Measurements from ENCODE around the gene TAF4B.

The TAF4B gene

DNA sequence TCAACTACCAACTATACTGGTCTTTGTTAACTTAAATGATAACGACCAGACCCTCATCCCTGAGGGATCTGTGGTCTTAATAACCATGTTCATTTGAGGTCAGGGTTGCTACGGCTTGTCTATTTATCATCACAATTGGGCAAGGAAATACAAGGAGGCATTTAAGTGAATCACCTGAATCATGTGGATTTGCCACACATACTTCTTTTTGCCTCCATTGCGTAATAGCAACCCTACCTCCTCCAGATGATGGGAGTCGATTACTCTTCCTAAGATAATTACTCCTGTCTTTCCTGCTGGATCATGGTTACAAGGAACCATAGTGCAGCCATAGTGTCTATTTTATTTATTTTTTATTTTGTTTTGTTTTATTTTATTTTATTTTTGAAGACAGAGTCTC is 42.2 kb downstream of the TAF4B start:
- Histone ChIP-seq H2AFZ (no peak overlapping the region), H3K9me3 (ENCODE audit: control insufficient read depth, low read length) (no peaks in the 10 kb centered on the region), H3K4me1 (no peaks in the 10 kb centered on the region), H3K4me2 (ENCODE audit: low read length) (no peak overlapping the region), H3K27ac (no peak overlapping the region), H3K36me3 (ENCODE audit: control insufficient read depth, insufficient read depth, low read length) (no peaks in the 10 kb centered on the region), H3K79me2 (no peaks in the 10 kb centered on the region), H3K27me3 (ENCODE audit: control insufficient read depth, insufficient read depth, low read length) (no peaks in the 10 kb centered on the region), H3K9ac (no peak overlapping the region), H3K4me3 (ENCODE audit: low read depth, low read length) (no peak overlapping the region)
- TF ChIP-seq, protein P1, sequence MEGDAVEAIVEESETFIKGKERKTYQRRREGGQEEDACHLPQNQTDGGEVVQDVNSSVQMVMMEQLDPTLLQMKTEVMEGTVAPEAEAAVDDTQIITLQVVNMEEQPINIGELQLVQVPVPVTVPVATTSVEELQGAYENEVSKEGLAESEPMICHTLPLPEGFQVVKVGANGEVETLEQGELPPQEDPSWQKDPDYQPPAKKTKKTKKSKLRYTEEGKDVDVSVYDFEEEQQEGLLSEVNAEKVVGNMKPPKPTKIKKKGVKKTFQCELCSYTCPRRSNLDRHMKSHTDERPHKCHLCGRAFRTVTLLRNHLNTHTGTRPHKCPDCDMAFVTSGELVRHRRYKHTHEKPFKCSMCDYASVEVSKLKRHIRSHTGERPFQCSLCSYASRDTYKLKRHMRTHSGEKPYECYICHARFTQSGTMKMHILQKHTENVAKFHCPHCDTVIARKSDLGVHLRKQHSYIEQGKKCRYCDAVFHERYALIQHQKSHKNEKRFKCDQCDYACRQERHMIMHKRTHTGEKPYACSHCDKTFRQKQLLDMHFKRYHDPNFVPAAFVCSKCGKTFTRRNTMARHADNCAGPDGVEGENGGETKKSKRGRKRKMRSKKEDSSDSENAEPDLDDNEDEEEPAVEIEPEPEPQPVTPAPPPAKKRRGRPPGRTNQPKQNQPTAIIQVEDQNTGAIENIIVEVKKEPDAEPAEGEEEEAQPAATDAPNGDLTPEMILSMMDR (IDR thresholded peaks at IDR 0.05): no peak

DNA sequence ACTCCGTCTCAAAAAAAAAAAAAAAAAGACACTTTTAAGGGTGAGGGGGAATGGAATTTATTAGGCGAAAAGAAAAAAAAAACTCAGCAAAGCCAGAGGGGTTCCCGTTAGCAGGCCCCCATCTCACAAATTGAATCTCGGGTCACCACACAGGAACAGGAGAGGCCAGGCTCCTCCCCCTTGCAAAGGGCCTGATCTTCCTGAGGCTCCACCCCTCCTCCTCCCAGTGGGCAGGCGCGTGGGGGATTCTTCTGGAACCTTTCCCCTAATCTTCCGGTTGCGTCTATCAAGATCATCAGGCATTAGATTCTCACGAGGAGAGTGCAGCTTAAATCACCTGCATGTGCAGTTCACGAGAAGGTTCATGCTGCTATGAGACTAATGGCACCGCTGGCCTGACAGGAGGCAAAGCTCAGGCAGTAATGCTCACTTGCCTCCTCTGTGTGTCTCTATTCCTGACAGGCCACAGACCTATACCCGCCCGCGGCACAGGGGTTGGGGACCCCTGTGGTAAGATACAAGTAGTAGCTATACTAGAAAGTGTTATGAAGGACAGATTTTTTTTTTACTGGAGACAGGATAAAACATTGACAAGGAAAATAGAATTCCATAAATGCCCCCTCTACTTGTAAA is 45.8 kb downstream of the TAF4B start:
- no peaks in the 10 kb centered on the region for H3K9me3 ChIP-seq (ENCODE audit: control insufficient read depth, low read length)
- H3K9ac ChIP-seq: no peak overlapping the region
- no peaks in the 10 kb centered on the region for H3K4me1 ChIP-seq
- TF ChIP-seq, protein P1 (IDR thresholded peaks at IDR 0.05): no peak
- H3K79me2 ChIP-seq: no peaks in the 10 kb centered on the region
- H3K27ac ChIP-seq: no peak overlapping the region
- H3K4me3 ChIP-seq (ENCODE audit: low read depth, low read length): no peak overlapping the region
- no peaks in the 10 kb centered on the region for H3K36me3 ChIP-seq (ENCODE audit: control insufficient read depth, insufficient read depth, low read length)
- no peak overlapping the region for H3K4me2 ChIP-seq (ENCODE audit: low read length)
- no peak overlapping the region for H2AFZ ChIP-seq
- no peaks in the 10 kb centered on the region for H3K27me3 ChIP-seq (ENCODE audit: control insufficient read depth, insufficient read depth, low read length)

DNA sequence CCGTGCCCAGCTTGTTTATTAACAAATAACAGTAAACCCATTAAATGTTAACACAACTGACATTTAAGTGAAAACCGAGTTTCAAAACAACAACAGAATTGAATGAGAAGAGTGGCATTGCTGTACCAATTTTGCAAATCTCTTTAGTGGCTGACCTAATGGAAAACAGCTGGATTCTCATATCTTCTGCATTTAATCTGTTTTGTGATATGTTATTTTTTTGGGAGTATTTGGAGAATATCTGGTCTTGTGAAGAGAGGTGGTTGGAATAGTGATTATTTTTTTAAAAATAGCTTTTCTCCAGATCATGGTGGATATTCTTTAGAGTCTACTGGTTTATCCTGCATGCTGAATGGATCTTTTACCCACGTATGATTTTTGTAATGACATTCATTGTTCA is 51.1 kb downstream of the TAF4B start:
- Histone ChIP-seq H3K9me3 (ENCODE audit: control insufficient read depth, low read length) (no peaks in the 10 kb centered on the region), H3K4me2 (ENCODE audit: low read length) (no peak overlapping the region), H3K27me3 (ENCODE audit: control insufficient read depth, insufficient read depth, low read length) (no peaks in the 10 kb centered on the region), H3K9ac (no peak overlapping the region), H3K4me3 (ENCODE audit: low read depth, low read length) (no peak overlapping the region), H3K79me2 (no peaks in the 10 kb centered on the region), H3K36me3 (ENCODE audit: control insufficient read depth, insufficient read depth, low read length) (no peaks in the 10 kb centered on the region), H3K27ac (no peak overlapping the region), H3K4me1 (no peaks in the 10 kb centered on the region), H2AFZ (no peak overlapping the region)
- TF ChIP-seq, protein P1 (IDR thresholded peaks at IDR 0.05): no peak

DNA sequence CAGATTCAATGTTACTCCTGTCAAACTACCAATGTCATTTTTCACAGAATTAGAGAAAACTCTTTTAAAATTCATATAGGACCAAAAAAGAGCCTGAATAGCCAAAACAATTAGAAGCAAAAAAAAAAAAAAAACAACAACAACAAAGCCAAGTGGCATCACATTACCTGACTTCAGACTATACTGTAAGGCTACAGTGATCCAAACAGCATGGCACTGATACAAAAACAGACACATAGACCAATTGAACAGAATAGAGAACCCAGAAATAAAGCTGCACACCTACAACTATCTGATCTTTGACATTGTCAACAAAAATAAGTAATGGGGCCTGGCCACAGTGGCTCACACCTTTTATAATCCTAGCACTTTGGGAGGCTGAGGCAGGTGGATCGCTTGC is 53.2 kb downstream of the TAF4B start:
- H3K4me1 ChIP-seq: no peaks in the 10 kb centered on the region
- no peak overlapping the region for H3K4me2 ChIP-seq (ENCODE audit: low read length)
- H3K27ac ChIP-seq: no peak overlapping the region
- no peaks in the 10 kb centered on the region for H3K36me3 ChIP-seq (ENCODE audit: control insufficient read depth, insufficient read depth, low read length)
- no peak overlapping the region for H3K9ac ChIP-seq
- H3K79me2 ChIP-seq: no peaks in the 10 kb centered on the region
- no peak overlapping the region for H2AFZ ChIP-seq
- H3K9me3 ChIP-seq (ENCODE audit: control insufficient read depth, low read length): no peaks in the 10 kb centered on the region
- no peaks in the 10 kb centered on the region for H3K27me3 ChIP-seq (ENCODE audit: control insufficient read depth, insufficient read depth, low read length)
- H3K4me3 ChIP-seq (ENCODE audit: low read depth, low read length): no peak overlapping the region
- TF ChIP-seq, protein P1 (IDR thresholded peaks at IDR 0.05): no peak

DNA sequence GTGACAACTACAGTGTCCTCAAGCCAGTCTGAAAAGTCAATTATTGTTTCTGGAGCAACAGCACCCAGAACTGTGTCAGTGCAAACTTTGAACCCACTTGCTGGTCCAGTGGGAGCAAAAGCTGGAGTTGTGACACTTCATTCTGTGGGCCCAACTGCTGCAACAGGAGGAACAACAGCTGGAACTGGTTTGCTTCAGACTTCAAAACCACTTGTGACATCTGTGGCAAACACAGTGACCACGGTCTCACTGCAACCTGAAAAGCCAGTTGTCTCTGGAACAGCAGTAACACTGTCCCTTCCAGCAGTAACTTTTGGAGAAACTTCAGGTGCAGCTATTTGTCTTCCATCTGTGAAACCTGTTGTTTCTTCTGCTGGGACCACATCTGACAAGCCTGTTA is 59.8 kb downstream of the TAF4B start:
- Histone ChIP-seq H3K79me2 (no peaks in the 10 kb centered on the region), H3K4me3 (ENCODE audit: low read depth, low read length) (no peak overlapping the region), H3K36me3 (ENCODE audit: control insufficient read depth, insufficient read depth, low read length) (no peaks in the 10 kb centered on the region), H3K9ac (no peak overlapping the region), H3K9me3 (ENCODE audit: control insufficient read depth, low read length) (no peaks in the 10 kb centered on the region), H3K4me2 (ENCODE audit: low read length) (no peak overlapping the region), H3K27ac (no peak overlapping the region), H3K27me3 (ENCODE audit: control insufficient read depth, insufficient read depth, low read length) (no peaks in the 10 kb centered on the region), H3K4me1 (no peaks in the 10 kb centered on the region), H2AFZ (no peak overlapping the region)
- TF ChIP-seq, protein P1 (IDR thresholded peaks at IDR 0.05): no peak
